ENCODE results near the gene ETV5. TPM values are rescaled to one million over a fixed set of nuclear protein-coding genes. Genes with fewer than 3 reads are reported as not detected.

ETV5 gene
- total RNA-seq, 1 donor: 0.42 TPM

DNA sequence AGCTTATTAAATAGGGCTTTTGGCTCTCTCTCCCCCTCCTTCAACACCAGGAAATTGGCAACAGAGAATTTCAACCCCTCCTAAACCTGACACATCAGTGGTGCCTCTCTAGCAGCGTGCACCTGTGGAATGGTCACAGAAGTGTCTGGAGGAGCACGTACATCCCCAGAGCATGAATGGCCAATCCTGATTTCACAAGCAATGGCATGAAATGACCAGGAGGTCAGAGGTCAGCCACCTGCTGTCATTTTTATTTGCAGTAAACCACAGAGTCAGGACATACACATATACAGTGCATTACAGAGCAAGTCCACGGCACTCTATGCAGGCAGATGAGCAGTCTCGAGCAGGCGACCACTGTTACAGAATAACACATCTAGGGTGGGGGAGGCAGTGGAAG, 25.1 kb upstream of the ETV5 start:
- Histone ChIP-seq H3K4me3 (ENCODE audit: low read length) (no peak overlapping the region), H3K27me3 (ENCODE audit: insufficient read depth, low read length) (no peaks in the 10 kb centered on the region), H3K9me3 (ENCODE audit: low read depth, low read length) (no peaks in the 10 kb centered on the region), H3K4me1 (ENCODE audit: insufficient read depth, low read length) (no peaks in the 10 kb centered on the region)

DNA sequence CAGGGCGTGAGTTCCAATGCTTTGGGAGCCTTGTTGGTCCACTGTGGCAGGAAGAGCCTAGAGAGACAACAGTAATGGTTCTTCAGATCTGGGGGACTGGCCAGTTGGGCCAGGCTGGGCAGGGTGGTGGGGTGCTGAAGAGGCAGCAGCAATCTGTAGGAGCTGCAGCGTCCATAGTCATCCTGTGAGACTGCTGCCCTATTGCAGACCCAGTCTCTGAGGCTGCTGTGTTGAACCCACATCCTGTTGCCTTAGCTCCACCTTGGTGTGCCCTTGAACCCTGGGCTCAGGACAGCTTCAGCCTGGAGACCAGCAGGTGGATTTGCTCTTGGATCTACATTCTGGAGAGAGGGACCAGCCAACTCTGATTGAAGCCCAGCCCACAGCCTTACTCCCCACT, 23.6 kb upstream of the ETV5 start:
- H3K4me1 ChIP-seq (ENCODE audit: insufficient read depth, low read length): no peaks in the 10 kb centered on the region
- H3K4me3 ChIP-seq (ENCODE audit: low read length): no peak overlapping the region
- H3K9me3 ChIP-seq (ENCODE audit: low read depth, low read length): no peaks in the 10 kb centered on the region
- H3K27me3 ChIP-seq (ENCODE audit: insufficient read depth, low read length): no peaks in the 10 kb centered on the region

DNA sequence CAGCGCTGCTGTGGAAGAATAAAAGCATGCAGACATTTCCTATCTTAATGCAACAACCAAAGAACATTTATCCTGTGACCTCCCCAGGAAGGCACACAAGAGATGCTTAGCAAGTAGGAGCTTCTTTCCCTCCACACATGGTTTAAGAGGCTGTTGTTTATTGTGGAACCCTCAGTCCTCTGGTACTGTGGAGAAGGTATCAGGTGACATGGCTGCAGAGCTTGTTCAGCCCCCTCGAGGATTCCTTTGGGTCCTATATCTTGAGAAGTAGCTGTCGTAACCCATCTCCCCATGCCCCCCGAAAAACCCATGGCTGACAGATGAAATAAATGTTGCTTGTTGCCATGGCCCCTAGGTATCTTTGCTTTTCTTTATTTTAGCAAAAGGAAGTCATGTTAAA, 20.3 kb upstream of the ETV5 start:
- Histone ChIP-seq H3K27me3 (ENCODE audit: insufficient read depth, low read length) (no peaks in the 10 kb centered on the region), H3K4me3 (ENCODE audit: low read length) (no peak overlapping the region), H3K4me1 (ENCODE audit: insufficient read depth, low read length) (no peaks in the 10 kb centered on the region), H3K9me3 (ENCODE audit: low read depth, low read length) (no peaks in the 10 kb centered on the region)

DNA sequence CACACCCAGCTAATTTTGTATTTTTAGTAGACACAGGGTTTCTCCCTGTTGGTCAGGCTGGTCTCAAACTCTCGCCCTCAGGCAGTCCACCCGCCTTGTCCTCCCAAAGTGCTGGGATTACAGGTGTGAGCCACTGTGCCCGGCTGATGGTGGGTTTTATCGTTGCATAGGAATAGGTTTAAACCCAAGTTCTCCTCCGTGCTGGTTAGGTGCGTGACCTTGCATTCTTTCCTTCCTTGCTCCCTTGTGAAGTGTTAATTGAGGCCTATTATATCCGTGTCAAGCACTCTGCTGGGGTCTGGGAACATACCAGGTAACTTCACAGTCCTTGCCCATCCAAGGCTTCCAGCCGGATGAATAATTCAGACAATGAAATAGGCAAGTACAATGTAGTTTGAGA, 19.3 kb upstream of the ETV5 start:
- Histone ChIP-seq H3K4me1 (ENCODE audit: insufficient read depth, low read length) (no peaks in the 10 kb centered on the region), H3K9me3 (ENCODE audit: low read depth, low read length) (no peaks in the 10 kb centered on the region), H3K4me3 (ENCODE audit: low read length) (no peak overlapping the region), H3K27me3 (ENCODE audit: insufficient read depth, low read length) (no peaks in the 10 kb centered on the region)

DNA sequence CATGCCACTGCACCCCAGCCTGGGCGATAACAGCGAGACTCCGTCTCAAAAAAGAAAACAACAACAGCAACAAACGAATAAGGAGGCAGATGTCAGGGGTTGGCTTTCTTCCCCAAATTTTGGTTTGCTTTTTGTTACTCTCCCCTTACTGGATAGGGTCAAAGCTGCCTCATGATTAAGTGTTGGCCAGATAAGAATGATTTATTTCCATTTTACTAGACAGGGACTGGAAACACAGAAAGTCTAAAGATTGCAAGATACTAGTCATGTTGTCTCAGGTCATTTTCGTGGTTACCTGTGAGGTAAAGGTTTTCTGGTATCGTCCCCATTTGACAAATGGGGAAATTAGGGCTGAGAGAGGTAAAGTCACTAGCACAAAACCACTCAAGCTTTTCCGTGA, 18.6 kb upstream of the ETV5 start:
- no peak overlapping the region for H3K4me3 ChIP-seq (ENCODE audit: low read length)
- H3K4me1 ChIP-seq (ENCODE audit: insufficient read depth, low read length): no peaks in the 10 kb centered on the region
- no peaks in the 10 kb centered on the region for H3K9me3 ChIP-seq (ENCODE audit: low read depth, low read length)
- H3K27me3 ChIP-seq (ENCODE audit: insufficient read depth, low read length): no peaks in the 10 kb centered on the region

DNA sequence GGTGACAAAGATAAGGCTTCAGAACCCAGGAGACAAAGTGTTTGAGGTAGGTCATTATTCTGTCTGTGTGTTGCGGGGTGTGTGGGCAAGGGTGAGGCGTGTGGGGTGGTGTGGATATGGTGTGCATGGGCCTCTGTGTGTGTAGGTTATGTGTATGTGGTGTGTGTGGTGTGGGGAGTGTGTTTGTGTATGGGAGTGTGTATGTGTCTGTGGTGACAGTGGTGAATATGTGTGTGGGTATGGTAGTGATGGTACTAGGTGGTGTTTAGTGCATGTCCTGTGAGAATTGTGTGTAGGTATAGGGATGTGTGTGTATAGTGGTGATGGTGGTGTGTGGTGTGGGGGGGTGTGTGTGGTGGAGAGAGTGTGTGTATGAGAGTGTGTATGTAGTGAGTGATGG, 16.2 kb upstream of the ETV5 start:
- no peak overlapping the region for H3K4me3 ChIP-seq (ENCODE audit: low read length)
- no peaks in the 10 kb centered on the region for H3K9me3 ChIP-seq (ENCODE audit: low read depth, low read length)
- H3K27me3 ChIP-seq (ENCODE audit: insufficient read depth, low read length): no peaks in the 10 kb centered on the region
- no peaks in the 10 kb centered on the region for H3K4me1 ChIP-seq (ENCODE audit: insufficient read depth, low read length)

DNA sequence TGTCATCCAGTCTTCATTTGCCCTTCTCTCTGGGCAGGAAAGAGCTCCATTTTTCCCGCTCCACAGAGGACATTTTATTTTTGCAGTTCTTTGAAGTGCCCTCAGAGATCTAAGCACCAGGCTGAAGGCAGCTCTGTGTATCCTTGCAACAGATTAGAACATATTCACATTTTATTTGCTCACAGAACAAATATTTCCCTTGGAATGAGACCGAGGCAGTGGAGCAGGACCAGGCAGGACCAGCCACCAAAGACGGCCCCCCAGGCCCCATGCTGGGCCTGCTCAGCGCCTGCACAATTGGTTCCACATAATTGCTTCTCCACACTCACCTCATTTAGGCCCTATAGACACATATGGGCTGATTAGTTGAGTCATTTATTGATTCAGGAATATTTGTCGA, 15.7 kb upstream of the ETV5 start:
- no peaks in the 10 kb centered on the region for H3K27me3 ChIP-seq (ENCODE audit: insufficient read depth, low read length)
- no peaks in the 10 kb centered on the region for H3K4me1 ChIP-seq (ENCODE audit: insufficient read depth, low read length)
- no peak overlapping the region for H3K4me3 ChIP-seq (ENCODE audit: low read length)
- no peaks in the 10 kb centered on the region for H3K9me3 ChIP-seq (ENCODE audit: low read depth, low read length)

DNA sequence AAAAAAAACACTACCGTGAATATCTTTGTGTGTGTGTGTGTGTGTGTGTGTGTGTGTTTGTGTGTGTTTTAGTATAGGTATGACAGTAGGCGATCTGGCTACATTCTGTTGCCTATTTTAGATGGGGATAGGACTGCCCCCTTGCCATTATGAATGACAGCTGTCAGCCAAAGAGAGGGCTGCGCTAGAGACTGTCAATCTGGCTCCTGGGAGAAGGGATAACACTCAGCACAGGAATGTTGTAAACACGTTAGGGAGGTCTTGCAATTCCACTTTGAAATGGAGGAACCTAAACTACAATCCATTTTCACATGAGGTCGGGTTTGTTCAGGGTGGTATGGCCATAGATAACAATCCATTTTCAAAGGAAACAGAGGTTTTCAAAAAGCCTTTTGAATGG, 14.1 kb upstream of the ETV5 start:
- no peaks in the 10 kb centered on the region for H3K9me3 ChIP-seq (ENCODE audit: low read depth, low read length)
- no peaks in the 10 kb centered on the region for H3K4me1 ChIP-seq (ENCODE audit: insufficient read depth, low read length)
- H3K4me3 ChIP-seq (ENCODE audit: low read length): no peak overlapping the region
- peaks cover 6% of the 10 kb centered on the region for H3K27me3 ChIP-seq (ENCODE audit: insufficient read depth, low read length)

DNA sequence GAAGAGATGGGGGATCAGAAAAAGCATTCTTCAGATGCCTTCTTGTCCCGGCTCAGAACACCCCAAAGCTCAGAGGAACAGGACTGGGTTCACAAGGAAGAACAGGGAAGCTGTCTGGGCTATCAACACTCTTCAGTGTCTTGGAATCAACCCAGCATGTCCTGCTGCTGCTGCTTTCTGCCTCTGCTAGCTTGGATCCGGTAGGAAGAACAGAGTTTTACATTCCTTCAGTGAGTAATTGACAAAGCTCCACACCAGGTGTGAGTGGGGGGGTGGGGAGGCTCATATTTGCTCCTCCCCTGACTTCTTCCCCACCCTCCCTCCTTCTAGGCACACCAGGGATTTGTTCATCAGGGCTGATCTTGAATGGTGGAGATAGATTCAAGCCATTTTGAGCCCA, 13.1 kb upstream of the ETV5 start:
- Histone ChIP-seq H3K27me3 (ENCODE audit: insufficient read depth, low read length) (peaks cover 6% of the 10 kb centered on the region), H3K4me1 (ENCODE audit: insufficient read depth, low read length) (no peaks in the 10 kb centered on the region), H3K9me3 (ENCODE audit: low read depth, low read length) (no peaks in the 10 kb centered on the region), H3K4me3 (ENCODE audit: low read length) (no peak overlapping the region)

DNA sequence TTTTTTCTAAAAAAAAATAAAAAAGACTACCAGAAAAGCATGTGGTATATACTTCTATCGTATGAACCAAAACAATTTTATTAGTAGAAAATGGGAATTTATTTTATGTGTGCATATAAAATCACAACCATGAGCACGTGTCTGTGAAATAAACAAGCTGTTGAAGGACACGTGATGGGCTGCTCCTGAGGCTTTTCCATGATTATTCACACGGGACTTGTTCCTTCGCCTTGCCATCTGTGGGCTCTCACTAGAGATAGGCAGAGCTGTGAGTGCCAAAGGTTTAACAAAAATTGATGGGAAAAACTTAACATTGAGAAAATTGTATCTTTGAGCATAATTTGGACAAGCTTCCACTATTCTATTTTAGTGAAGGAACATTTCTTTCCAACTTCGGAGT, 12.4 kb upstream of the ETV5 start:
- H3K4me3 ChIP-seq (ENCODE audit: low read length): no peak overlapping the region
- H3K4me1 ChIP-seq (ENCODE audit: insufficient read depth, low read length): no peaks in the 10 kb centered on the region
- no peaks in the 10 kb centered on the region for H3K9me3 ChIP-seq (ENCODE audit: low read depth, low read length)
- H3K27me3 ChIP-seq (ENCODE audit: insufficient read depth, low read length): peaks cover 6% of the 10 kb centered on the region

DNA sequence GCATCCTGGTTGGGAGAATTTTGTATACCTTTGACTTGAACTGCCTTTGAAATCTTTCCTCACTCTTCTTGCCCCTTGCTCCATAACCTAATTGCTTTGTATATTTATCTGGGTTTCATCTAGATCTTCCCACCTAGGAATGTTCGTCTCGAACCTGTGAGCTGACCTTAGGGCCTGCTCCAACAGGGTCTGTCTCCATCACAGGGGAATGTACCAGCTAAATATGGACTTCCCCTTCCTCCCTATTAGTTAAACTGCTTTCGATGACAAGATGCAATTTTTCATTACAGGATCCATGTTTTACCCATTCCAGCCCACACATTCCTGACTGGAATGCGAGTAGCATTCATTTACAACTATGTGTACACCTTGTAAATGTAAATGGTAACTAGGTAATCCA, 10.6 kb upstream of the ETV5 start:
- Histone ChIP-seq H3K27me3 (ENCODE audit: insufficient read depth, low read length) (peaks cover 13% of the 10 kb centered on the region), H3K4me1 (ENCODE audit: insufficient read depth, low read length) (no peaks in the 10 kb centered on the region), H3K9me3 (ENCODE audit: low read depth, low read length) (no peaks in the 10 kb centered on the region), H3K4me3 (ENCODE audit: low read length) (no peak overlapping the region)

DNA sequence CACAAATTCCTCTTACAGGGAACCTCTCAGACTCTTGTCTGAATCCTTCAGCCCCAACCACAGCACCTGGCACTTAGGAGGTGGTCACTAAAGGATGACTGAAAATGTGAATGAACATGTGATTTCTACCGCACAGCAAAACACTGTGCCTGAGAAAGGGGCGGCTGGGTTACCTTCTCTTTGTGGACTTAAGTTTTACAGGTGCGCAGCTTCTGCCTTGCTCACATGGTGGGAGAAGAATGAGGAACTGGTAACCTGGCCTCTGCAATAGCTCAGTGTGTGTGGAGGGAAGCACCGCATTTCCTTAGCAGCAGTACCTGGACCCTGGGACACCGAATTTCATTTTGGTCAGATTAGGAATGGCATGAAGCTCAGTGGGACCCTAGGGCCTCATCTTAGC, 9.8 kb upstream of the ETV5 start:
- H3K4me3 ChIP-seq (ENCODE audit: low read length): no peak overlapping the region
- H3K27me3 ChIP-seq (ENCODE audit: insufficient read depth, low read length): peaks cover 20% of the 10 kb centered on the region
- no peaks in the 10 kb centered on the region for H3K4me1 ChIP-seq (ENCODE audit: insufficient read depth, low read length)
- H3K9me3 ChIP-seq (ENCODE audit: low read depth, low read length): no peaks in the 10 kb centered on the region

DNA sequence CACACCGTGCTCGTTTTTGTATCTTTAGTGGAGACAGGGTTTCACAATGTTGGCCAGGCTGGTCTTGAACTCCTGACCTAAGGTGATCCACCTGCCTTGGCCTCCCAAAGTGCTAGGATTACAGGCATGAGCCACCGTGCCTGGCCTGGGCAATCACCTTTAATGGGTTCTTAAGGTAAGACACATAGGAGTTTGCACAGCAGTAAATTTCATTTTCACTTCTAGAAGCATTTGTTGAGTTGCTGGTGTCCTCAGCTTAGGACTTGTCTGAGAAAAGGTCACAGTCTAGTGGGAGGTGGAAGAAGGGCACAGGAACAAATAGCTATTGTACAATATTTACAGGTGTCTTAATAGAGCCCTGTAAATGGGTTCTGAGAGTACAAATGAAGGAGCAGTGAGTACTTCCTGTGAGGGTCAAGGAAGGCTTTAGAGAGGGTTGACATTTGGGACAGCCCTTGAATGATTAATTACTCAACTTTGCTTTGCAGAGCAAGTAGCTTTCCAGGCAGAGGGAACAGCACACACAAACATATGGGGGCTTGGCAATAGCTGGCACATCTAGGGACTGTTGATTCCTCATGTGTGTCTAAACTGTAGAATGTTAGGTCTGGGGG, 8.7 kb upstream of the ETV5 start:
- H3K4me1 ChIP-seq (ENCODE audit: insufficient read depth, low read length): no peaks in the 10 kb centered on the region
- no peak overlapping the region for H3K4me3 ChIP-seq (ENCODE audit: low read length)
- H3K9me3 ChIP-seq (ENCODE audit: low read depth, low read length): no peaks in the 10 kb centered on the region
- H3K27me3 ChIP-seq (ENCODE audit: insufficient read depth, low read length): peaks cover 30% of the 10 kb centered on the region

DNA sequence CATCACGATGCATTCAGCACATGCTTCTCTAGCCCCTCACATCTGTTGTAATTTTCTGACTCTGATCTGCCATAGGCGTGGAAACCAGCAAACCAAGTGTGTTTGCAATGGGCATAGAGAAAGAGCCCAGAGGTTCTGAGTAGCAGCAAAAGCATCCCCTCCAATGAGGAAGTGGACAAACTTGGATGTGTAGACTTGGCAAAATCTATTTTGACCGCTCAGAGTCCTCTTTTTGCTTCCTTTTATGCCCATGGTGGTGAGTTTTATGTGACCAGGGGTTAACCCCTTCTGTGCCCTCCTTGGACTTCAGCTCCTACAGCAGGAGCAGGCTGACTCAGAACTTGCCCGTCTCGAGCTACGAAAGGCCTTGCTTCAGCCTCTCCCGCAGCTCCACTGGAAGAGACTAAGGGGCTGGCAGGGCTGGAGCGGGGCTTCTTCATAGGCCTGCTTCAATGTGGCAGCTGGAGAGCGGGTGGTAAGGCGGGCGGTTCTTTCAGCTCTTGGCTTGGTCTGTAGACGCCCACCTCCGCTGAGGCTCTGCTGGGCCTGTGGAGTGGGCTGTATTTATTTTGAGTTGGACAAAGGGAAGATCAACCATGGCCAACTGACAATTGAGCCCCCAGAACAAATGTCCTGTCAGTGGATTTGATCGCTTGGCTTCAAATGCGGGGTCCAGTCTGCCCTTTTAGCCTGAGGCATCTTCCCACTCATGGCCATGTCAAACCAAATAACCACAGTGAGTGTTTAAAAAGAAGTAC, 6.5 kb upstream of the ETV5 start:
- Histone ChIP-seq H3K9me3 (ENCODE audit: low read depth, low read length) (no peaks in the 10 kb centered on the region), H3K4me3 (ENCODE audit: low read length) (no peak overlapping the region), H3K4me1 (ENCODE audit: insufficient read depth, low read length) (peaks cover 7% of the 10 kb centered on the region), H3K27me3 (ENCODE audit: insufficient read depth, low read length) (peaks cover 52% of the 10 kb centered on the region)

DNA sequence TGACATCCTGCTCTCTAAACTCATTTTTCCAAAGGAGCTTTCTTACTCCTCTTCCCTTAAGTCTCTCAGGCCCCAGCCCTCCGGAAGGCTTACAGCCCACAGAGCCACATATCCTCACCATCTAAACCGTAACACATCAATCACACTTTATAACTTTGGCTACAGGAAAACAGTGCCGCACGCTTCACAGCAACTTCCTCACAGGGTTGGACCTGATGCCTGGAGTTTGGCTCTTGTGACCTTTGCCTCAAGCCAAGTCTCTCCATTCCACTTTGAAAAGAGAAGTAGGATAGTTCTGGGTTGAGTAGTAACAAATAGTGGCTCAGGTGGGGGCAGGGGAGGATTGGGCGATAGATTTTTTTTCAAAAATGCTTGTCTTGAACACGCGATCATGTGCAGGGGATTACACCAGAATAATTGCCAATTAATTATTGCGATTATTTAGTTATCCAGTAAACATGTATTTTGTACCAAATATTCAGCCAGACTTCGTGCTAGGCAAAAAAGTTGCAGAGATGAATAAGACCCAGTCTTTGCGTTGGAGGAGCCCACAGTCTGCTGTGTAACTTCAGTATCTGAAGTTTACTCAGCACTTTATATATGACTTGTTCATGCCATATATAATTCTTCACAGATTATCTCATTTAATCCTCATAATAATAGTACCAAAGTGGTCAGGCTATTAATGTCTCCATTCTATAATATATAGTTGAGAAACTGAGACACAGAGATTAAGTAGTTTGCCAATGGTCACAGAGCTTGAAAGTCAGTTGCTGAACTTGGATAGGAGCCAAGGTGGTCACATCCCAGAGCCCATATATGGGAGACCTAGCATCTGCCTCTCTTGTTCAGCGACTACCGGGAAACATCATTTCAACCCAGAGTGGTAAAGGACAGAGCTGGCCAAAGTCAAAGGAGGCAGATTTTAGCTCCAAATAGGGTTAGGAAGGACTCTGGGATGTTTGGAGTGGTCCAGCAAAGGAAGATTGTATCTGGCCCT, 2.4 kb upstream of the ETV5 start:
- H3K27me3 ChIP-seq (ENCODE audit: insufficient read depth, low read length): peaks cover 72% of the 10 kb centered on the region
- H3K4me3 ChIP-seq (ENCODE audit: low read length): no peak overlapping the region
- peaks cover 35% of the 10 kb centered on the region for H3K4me1 ChIP-seq (ENCODE audit: insufficient read depth, low read length)
- no peaks in the 10 kb centered on the region for H3K9me3 ChIP-seq (ENCODE audit: low read depth, low read length)
